A549 (cell line): ENCODE measurements around the gene TMEM126B. TPM values are rescaled to one million over a fixed set of nuclear protein-coding genes. Genes with fewer than 3 reads are reported as not detected.
A peak's percentile ranks its signal among the peaks of the same experiment; 100 is the strongest.

Experiments used
- ATAC-seq, 2 experiments: fragments of 200-7000 bp in 1 of 2; fragments of >200 bp in 1 of 2; cut with Nextera tagmentation in 1 of 2; cut with Tn5 transposase in 1 of 2; 3 replicates each; pipeline versions ENCODE4 v1.8.0 to v1.9.1; 2018 to 2020; ENCODE audit warnings: mild to moderate bottlenecking in 1 of 2, moderate library complexity in 1 of 2
- CTCF ChIA-PET: fragments of 300-600 bp; sonication (Branson Sonifier 250); formaldehyde crosslinking; extraction: SDS; loops from one replicate; lab custom pipeline; 2021; ENCODE audit warnings: antibody characterized with exemption, inconsistent platforms; lab: Yijun Ruan, JAX
- POLR2A ChIA-PET: fragments of 350-600 bp; formaldehyde crosslinking; extraction: SDS; loops from one replicate; lab custom pipeline; 2021; ENCODE audit warnings: antibody characterized with exemption, inconsistent platforms; lab: Yijun Ruan, JAX
- DNase-seq, 2 experiments: peaks; one replicate each; pipeline versions ENCODE4 v3.0.0 to v3.0.0-alpha.2; 2011 to 2016; ENCODE audit warnings: low read depth in 1 of 2, low spot score in 1 of 2
- FAIRE-seq: peaks from 2 replicates; lab custom pipeline; 2011; peaks lifted over from hg19 to GRCh38; lab: Jason Lieb, UNC
- H3K27ac ChIP-seq, 2 experiments: fragments of >200 bp; sonication (Bioruptor Twin); formaldehyde crosslinking; 3 replicates each; pipeline ENCODE4 v1.5.1; 2016 to 2017
- H3K4me1 ChIP-seq: fragments of >200 bp; sonication (Bioruptor Twin); formaldehyde crosslinking; 3 replicates; pipeline ENCODE4 v1.6.1; 2016
- H3K4me2 ChIP-seq: fragments of >200 bp; sonication (Bioruptor Twin); formaldehyde crosslinking; 3 replicates; pipeline ENCODE4 v1.6.1; 2016
- H3K4me3 ChIP-seq: fragments of >200 bp; sonication (Bioruptor Twin); formaldehyde crosslinking; 3 replicates; pipeline ENCODE4 v1.5.1; 2016
- H3K9me3 ChIP-seq: fragments of >200 bp; sonication (Bioruptor Twin); formaldehyde crosslinking; 3 replicates; pipeline ENCODE4 v1.6.1; 2016
- CBX2 ChIP-seq: fragments of 200-600 bp; sonication (generic); IDR thresholded peaks from 2 replicates; pipeline ENCODE4 v1.6.1; 2016; ENCODE audit warnings: low read depth, mild to moderate bottlenecking, borderline replicate concordance
- CEBPB ChIP-seq, 2 experiments: fragments of >200 bp in 1 of 2; sonication (Bioruptor Twin) in 1 of 2; formaldehyde crosslinking in 1 of 2; IDR thresholded peaks; 2 replicates each; pipeline ENCODE4 v1.6.1; 2012 to 2016
- FOSB ChIP-seq: fragments of 250-450 bp; sonication (Bioruptor Pico); IDR thresholded peaks from 2 replicates; pipeline ENCODE4 v1.5.0; 2020; ENCODE audit warnings: mild to moderate bottlenecking, moderate library complexity
- HEYL ChIP-seq: fragments of 250-450 bp; sonication (Bioruptor Pico); IDR thresholded peaks from 2 replicates; pipeline ENCODE4 v1.8.0; 2021; ENCODE audit warnings: mild to moderate bottlenecking, moderate library complexity
- HOXA7 ChIP-seq: fragments of 250-450 bp; sonication (Bioruptor Pico); IDR thresholded peaks from 2 replicates; pipeline ENCODE4 v1.5.0; 2020; ENCODE audit warnings: mild to moderate bottlenecking, moderate library complexity
- HOXB13 ChIP-seq: fragments of 250-450 bp; sonication (Bioruptor Pico); IDR thresholded peaks from 2 replicates; pipeline ENCODE4 v1.5.0; 2020; ENCODE audit warnings: low read depth, mild to moderate bottlenecking, moderate library complexity
- JUNB ChIP-seq: fragments of >200 bp; sonication (Bioruptor Twin); formaldehyde crosslinking; IDR thresholded peaks from 2 replicates; pipeline ENCODE4 v1.6.1; 2016
- KDM1A ChIP-seq: fragments of 200-600 bp; sonication (generic); IDR thresholded peaks from 2 replicates; pipeline ENCODE4 v1.6.1; 2016; ENCODE audit warnings: low read depth, mild to moderate bottlenecking
- MYC ChIP-seq: IDR thresholded peaks from 2 replicates; pipeline ENCODE4 v1.6.1; 2012; ENCODE audit warnings: mild to moderate bottlenecking, inconsistent platforms, low read length, improper control_type of control experiment, borderline replicate concordance
- NPAS2 ChIP-seq: fragments of 250-450 bp; sonication (Bioruptor Pico); IDR thresholded peaks from 2 replicates; pipeline ENCODE4 v1.8.0; 2022; ENCODE audit warnings: mild to moderate bottlenecking, moderate library complexity, borderline replicate concordance
- NR3C1 ChIP-seq: fragments of >200 bp; sonication (Bioruptor Twin); formaldehyde crosslinking; IDR thresholded peaks from 3 replicates; pipeline ENCODE4 v1.6.1; 2017
- PHF8 ChIP-seq: fragments of 200-600 bp; sonication (generic); IDR thresholded peaks from 2 replicates; pipeline ENCODE4 v1.6.1; 2016; ENCODE audit warnings: low read depth, mild to moderate bottlenecking, antibody characterized with exemption, moderate library complexity, borderline replicate concordance
- POLR2AphosphoS2 ChIP-seq: conservative IDR thresholded peaks from 2 replicates; pipeline ENCODE4 v1.6.1; 2012; ENCODE audit warnings: low read length, improper control_type of control experiment, inconsistent platforms
- RCOR1 ChIP-seq: fragments of 150-350 bp; IDR thresholded peaks from 2 replicates; pipeline ENCODE4 v1.6.1; 2014; ENCODE audit warnings: antibody characterized with exemption, low read length, low read depth
- RFX5 ChIP-seq: fragments of 450-650 bp; IDR thresholded peaks from 2 replicates; pipeline ENCODE4 v1.7.1; 2014; ENCODE audit warnings: antibody characterized with exemption, mild to moderate bottlenecking, moderate library complexity
- RNF2 ChIP-seq: fragments of 200-600 bp; sonication (generic); IDR thresholded peaks from 2 replicates; pipeline ENCODE4 v1.6.1; 2016; ENCODE audit warnings: low read depth, mild to moderate bottlenecking, antibody characterized with exemption, moderate library complexity, borderline replicate concordance
- SREBF2 ChIP-seq: fragments of 450-650 bp; IDR thresholded peaks from 2 replicates; pipeline ENCODE4 v1.6.1; 2014; ENCODE audit warnings: mild to moderate bottlenecking, moderate library complexity
- ZNF302 ChIP-seq: fragments of 250-450 bp; sonication (Bioruptor Pico); IDR thresholded peaks from 2 replicates; pipeline ENCODE4 v1.9.0; 2021; ENCODE audit warnings: inconsistent platforms, mild to moderate bottlenecking, moderate library complexity
- WGBS: methylation state at CpG from one replicate; pipeline ENCODE4 v1.1.6; 2017; ENCODE audit errors: missing lambda C conversion rate; 5-methylcytosine and 5-hydroxymethylcytosine counted together
- polyA plus RNA-seq, 4 experiments: library from polyadenylated mRNA; depleted of rRNA in 3 of 4; stranded (reverse); fragments of >200 nt; fragmentation: RNase III in 1 of 4; extraction: RNeasy Plus Mini Kit Qiagen cat#74134 plus additional on column Dnase treatment in 1 of 4; gene quantifications; 2 replicates in 3 of 4; 3 replicates in 1 of 4; pipeline ENCODE4 v1.2.3, GENCODE V29; 2011 to 2017
- TF ChIP-seq, protein P1 (sequence below): fragments of 450-650 bp; IDR thresholded peaks from 2 replicates; pipeline ENCODE4 v1.6.1; 2014; ENCODE audit warnings: antibody characterized with exemption
- TF ChIP-seq, protein P2 (sequence below): fragments of 250-450 bp; sonication (Bioruptor Pico); IDR thresholded peaks from 2 replicates; pipeline ENCODE4 v1.5.0; 2020; ENCODE audit warnings: low read depth, mild to moderate bottlenecking, moderate library complexity
- TF ChIP-seq, protein P3 (sequence below): fragments of 250-450 bp; sonication (Bioruptor Pico); IDR thresholded peaks from 2 replicates; pipeline ENCODE4 v1.5.0; 2021; ENCODE audit warnings: mild to moderate bottlenecking, moderate library complexity, borderline replicate concordance
- TF ChIP-seq, protein P4 (sequence below): fragments of >200 bp; sonication (Bioruptor Twin); formaldehyde crosslinking; IDR thresholded peaks from 3 replicates; pipeline ENCODE4 v1.5.1; 2016
- TF ChIP-seq, protein P5 (sequence below): fragments of >200 bp; sonication (Bioruptor Twin); formaldehyde crosslinking; IDR thresholded peaks from 3 replicates; pipeline ENCODE4 v1.6.1; 2016

TMEM126B gene
- polyA plus RNA-seq, 2 of the 4 experiments (the other 2 are of a cell fraction) = 82.4 to 114 TPM

- peak overlapping the region; percentile 94 for H3K4me2 ChIP-seq
- peak; percentile 13 for FAIRE-seq
- CTCF ChIA-PET = interaction anchor here (2.8 kb wide), 1 partner anchor 15 kb away, joined by 11 read pairs; no protein-coding TSS in a partner anchor
- TF ChIP-seq RFX5 = no peak
- no peak for TF ChIP-seq HOXB13 (CRISPR knock-in tag)
- TF ChIP-seq, protein P1, sequence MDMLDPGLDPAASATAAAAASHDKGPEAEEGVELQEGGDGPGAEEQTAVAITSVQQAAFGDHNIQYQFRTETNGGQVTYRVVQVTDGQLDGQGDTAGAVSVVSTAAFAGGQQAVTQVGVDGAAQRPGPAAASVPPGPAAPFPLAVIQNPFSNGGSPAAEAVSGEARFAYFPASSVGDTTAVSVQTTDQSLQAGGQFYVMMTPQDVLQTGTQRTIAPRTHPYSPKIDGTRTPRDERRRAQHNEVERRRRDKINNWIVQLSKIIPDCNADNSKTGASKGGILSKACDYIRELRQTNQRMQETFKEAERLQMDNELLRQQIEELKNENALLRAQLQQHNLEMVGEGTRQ = no peak
- TF ChIP-seq, protein P2, sequence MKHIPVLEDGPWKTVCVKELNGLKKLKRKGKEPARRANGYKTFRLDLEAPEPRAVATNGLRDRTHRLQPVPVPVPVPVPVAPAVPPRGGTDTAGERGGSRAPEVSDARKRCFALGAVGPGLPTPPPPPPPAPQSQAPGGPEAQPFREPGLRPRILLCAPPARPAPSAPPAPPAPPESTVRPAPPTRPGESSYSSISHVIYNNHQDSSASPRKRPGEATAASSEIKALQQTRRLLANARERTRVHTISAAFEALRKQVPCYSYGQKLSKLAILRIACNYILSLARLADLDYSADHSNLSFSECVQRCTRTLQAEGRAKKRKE (CRISPR knock-in tag) = no peak
- TF ChIP-seq, protein P3, sequence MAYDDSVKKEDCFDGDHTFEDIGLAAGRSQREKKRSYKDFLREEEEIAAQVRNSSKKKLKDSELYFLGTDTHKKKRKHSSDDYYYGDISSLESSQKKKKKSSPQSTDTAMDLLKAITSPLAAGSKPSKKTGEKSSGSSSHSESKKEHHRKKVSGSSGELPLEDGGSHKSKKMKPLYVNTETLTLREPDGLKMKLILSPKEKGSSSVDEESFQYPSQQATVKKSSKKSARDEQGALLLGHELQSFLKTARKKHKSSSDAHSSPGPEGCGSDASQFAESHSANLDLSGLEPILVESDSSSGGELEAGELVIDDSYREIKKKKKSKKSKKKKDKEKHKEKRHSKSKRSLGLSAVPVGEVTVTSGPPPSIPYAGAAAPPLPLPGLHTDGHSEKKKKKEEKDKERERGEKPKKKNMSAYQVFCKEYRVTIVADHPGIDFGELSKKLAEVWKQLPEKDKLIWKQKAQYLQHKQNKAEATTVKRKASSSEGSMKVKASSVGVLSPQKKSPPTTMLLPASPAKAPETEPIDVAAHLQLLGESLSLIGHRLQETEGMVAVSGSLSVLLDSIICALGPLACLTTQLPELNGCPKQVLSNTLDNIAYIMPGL (CRISPR knock-in tag) = no peak
- no peak for TF ChIP-seq SREBF2
- TF ChIP-seq HOXA7 = no peak
- no peak for TF ChIP-seq CEBPB (IDR thresholded peaks at IDR 0.05)
- no peak for TF ChIP-seq CBX2
- TF ChIP-seq MYC = no peak
- TF ChIP-seq RNF2 = no peak
- no peak for TF ChIP-seq NR3C1
- no peak for TF ChIP-seq HEYL
- TF ChIP-seq FOSB (CRISPR knock-in tag) = no peak
- no peak for TF ChIP-seq KDM1A
- no peak for TF ChIP-seq JUNB
- no peak for TF ChIP-seq RCOR1
- no peak for TF ChIP-seq PHF8
- no peak for TF ChIP-seq ZNF302 (CRISPR knock-in tag)
- no peak overlapping the region for H3K4me3 ChIP-seq
- no peak for ATAC-seq
- H3K4me1 ChIP-seq = peaks cover 18% of the 10 kb centered on the region
- no peaks in the 10 kb centered on the region for H3K9me3 ChIP-seq
- POLR2A ChIA-PET = interaction anchor here (3.7 kb wide), 1 partner anchor 18 kb away, joined by 37 read pairs; the partner anchor contains the start of gene TMEM126A
- DNase-seq = no peak
- H3K27ac ChIP-seq = peak overlapping the region; percentile 95 to 96
- WGBS = 72% methylated on average over 5 of the region's 5 CpGs
Measured at GRCh38 chr11:85665733-85666132, 37.3 kb downstream of the TMEM126B start.

DNA sequence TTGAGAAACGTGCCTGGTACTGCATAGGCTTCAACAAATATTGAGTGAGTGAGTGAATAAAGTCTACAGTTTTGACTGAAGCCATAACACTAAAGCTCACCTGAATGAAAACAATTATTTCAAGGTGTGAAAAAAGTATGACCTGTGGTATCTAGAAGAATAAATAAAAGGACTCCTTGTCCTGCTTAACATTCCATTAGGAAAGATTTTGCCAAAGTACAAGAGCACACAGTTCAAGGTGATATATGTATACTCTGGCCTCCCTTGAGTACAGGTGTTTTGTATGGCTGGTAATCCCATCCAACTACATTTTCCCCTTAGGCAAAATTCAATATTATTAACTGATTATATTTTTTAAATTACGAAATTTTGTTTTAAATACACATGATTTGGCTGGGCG, 38.3 kb downstream of the TMEM126B start:
- ChIA-PET POLR2A (no interaction called here), CTCF (no interaction called here)
- WGBS = 83% methylated on average over 3 of the region's 3 CpGs
- no peak overlapping the region for H3K4me3 ChIP-seq
- FAIRE-seq = no peak
- no peaks in the 10 kb centered on the region for H3K9me3 ChIP-seq
- DNase-seq = no peak
- TF ChIP-seq POLR2AphosphoS2 (no peak), NPAS2 (no peak)
- TF ChIP-seq, protein P4, sequence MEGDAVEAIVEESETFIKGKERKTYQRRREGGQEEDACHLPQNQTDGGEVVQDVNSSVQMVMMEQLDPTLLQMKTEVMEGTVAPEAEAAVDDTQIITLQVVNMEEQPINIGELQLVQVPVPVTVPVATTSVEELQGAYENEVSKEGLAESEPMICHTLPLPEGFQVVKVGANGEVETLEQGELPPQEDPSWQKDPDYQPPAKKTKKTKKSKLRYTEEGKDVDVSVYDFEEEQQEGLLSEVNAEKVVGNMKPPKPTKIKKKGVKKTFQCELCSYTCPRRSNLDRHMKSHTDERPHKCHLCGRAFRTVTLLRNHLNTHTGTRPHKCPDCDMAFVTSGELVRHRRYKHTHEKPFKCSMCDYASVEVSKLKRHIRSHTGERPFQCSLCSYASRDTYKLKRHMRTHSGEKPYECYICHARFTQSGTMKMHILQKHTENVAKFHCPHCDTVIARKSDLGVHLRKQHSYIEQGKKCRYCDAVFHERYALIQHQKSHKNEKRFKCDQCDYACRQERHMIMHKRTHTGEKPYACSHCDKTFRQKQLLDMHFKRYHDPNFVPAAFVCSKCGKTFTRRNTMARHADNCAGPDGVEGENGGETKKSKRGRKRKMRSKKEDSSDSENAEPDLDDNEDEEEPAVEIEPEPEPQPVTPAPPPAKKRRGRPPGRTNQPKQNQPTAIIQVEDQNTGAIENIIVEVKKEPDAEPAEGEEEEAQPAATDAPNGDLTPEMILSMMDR = no peak
- TF ChIP-seq, protein P5, sequence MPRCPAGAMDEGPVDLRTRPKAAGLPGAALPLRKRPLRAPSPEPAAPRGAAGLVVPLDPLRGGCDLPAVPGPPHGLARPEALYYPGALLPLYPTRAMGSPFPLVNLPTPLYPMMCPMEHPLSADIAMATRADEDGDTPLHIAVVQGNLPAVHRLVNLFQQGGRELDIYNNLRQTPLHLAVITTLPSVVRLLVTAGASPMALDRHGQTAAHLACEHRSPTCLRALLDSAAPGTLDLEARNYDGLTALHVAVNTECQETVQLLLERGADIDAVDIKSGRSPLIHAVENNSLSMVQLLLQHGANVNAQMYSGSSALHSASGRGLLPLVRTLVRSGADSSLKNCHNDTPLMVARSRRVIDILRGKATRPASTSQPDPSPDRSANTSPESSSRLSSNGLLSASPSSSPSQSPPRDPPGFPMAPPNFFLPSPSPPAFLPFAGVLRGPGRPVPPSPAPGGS = no peak
- H3K4me2 ChIP-seq = no peak overlapping the region
- no peak for ATAC-seq
- no peak overlapping the region for H3K27ac ChIP-seq
- H3K4me1 ChIP-seq = peaks cover 9% of the 10 kb centered on the region
